H7 (cell line): ENCODE results near the gene CNTNAP2. TPM values are rescaled to one million over a fixed set of nuclear protein-coding genes. Genes with fewer than 3 reads are reported as not detected.
A peak's percentile ranks its signal among the peaks of the same experiment; 100 is the strongest.

Source experiments
- DNase-seq: peaks from one replicate; pipeline ENCODE4 v3.0.0; 2012
- H3K27me3 ChIP-seq: 2 replicates; pipeline ENCODE4 v1.6.0; 2011; ENCODE audit warnings: mild to moderate bottlenecking, low read length; ENCODE audit not compliant: control insufficient read depth, insufficient read depth
- H3K36me3 ChIP-seq: replicated peaks from 2 replicates; pipeline ENCODE4 v1.5.1; 2011; ENCODE audit warnings: low read length; ENCODE audit not compliant: control insufficient read depth, insufficient read depth
- H3K4me3 ChIP-seq: 2 replicates; pipeline ENCODE4 v1.5.1; 2011; ENCODE audit warnings: low read depth, mild to moderate bottlenecking, control low read depth, low read length, moderate library complexity; ENCODE audit not compliant: insufficient read depth
- total RNA-seq: library from RNA; depleted of rRNA; stranded (reverse); fragments of >200 nt; shearing (Covaris generic); gene quantifications from 2 replicates; pipeline ENCODE4 v1.2.3, GENCODE V29; 2014

The CNTNAP2 gene
- total RNA-seq, 1 experiment from 2014 or later: 109 TPM

DNA sequence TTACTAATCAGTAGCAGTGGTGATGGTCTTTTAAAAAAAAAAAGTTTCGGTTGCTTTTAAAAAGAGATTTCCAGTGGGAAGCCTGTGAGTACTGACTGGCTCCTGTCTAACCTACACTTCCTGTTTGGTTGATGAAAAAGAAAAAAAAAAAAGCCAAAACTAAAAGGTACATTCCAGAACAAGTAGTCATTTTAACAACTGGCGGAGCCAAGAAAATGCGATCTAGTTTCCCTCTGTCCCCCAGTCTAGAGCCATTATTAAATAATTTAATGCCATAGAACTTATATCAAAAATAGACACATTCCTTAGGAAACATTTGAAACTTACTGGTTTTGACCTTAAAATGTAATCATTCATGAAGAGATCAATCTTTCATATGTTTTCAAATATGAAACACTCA, 2219.8 kb downstream of the CNTNAP2 start:
- DNase-seq: no peak
- Histone ChIP-seq H3K36me3 (no peaks in the 10 kb centered on the region), H3K4me3 (no peak overlapping the region), H3K27me3 (no peaks in the 10 kb centered on the region; the same call in 1 of the 2 replicates)

- Histone ChIP-seq H3K4me3 (no peak overlapping the region; the same call in 1 of the 2 replicates), H3K36me3 (no peaks in the 10 kb centered on the region), H3K27me3 (no peaks in the 10 kb centered on the region; the same call in 1 of the 2 replicates)
- DNase-seq: peak; percentile 53
These were observed 2220.8 kb downstream of the CNTNAP2 start for GRCh38 chr7:148337246-148337965.

- no peak for DNase-seq
- peak overlapping the region; percentile 69; the same call in 1 of the 2 replicates for H3K4me3 ChIP-seq
- H3K36me3 ChIP-seq: no peaks in the 10 kb centered on the region
- H3K27me3 ChIP-seq: no peaks in the 10 kb centered on the region; the same call in 1 of the 2 replicates
These were observed 2221.6 kb downstream of the CNTNAP2 start for GRCh38 chr7:148337995-148338747.

- no peaks in the 10 kb centered on the region; the same call in 1 of the 2 replicates for H3K27me3 ChIP-seq
- peak overlapping the region; percentile 69 for H3K4me3 ChIP-seq
- no peak for DNase-seq
- no peaks in the 10 kb centered on the region for H3K36me3 ChIP-seq
These were observed 2224.1 kb downstream of the CNTNAP2 start for GRCh38 chr7:148340438-148341280.

DNA sequence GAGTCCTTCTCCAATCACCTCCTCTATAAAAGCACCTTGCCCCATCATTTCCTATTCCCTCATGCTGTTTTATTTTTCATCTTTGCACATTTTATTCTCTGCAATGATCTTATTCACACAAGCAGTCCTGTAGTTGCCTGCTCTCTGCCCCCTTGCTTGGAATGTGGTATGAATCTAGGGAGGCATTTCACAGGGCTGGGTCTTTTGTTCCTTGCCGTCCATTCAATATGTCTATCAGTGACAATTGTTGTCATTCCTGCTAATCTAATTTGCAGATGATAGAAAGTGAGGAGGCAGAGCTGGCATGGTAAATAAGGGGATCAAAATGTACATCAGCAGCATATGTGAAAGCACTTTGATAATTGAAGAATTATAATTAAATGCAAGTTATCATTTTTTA, 2227.8 kb downstream of the CNTNAP2 start:
- H3K4me3 ChIP-seq: no peak overlapping the region
- DNase-seq: no peak
- no peaks in the 10 kb centered on the region; the same call in 1 of the 2 replicates for H3K27me3 ChIP-seq
- H3K36me3 ChIP-seq: no peaks in the 10 kb centered on the region

- H3K27me3 ChIP-seq: no peaks in the 10 kb centered on the region
- no peak for DNase-seq
- H3K36me3 ChIP-seq: no peaks in the 10 kb centered on the region
- no peak overlapping the region for H3K4me3 ChIP-seq
These were observed 2231.4 kb downstream of the CNTNAP2 start for GRCh38 chr7:148347981-148348380.

DNA sequence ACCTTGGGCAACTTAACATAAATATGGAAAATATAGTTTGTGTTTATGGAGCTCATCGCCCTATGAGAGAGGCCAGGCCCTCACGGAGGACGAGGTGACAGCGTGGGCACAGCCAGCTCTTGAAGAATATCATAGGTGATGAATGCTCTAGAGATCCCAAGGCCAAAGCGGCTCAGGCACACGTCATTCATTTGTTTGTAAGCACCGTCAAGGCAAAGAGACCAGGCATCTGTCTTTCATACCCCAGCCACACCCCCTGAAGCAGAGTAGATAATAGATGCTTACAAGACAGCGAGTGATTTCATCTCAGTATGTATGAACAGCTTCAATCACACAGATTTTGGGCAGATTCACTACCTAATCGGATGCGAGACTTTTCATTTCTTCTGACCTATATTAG, 2231.9 kb downstream of the CNTNAP2 start:
- Histone ChIP-seq H3K27me3 (no peaks in the 10 kb centered on the region), H3K4me3 (no peak overlapping the region), H3K36me3 (no peaks in the 10 kb centered on the region)
- DNase-seq: no peak

- Histone ChIP-seq H3K36me3 (no peaks in the 10 kb centered on the region), H3K4me3 (no peak overlapping the region), H3K27me3 (no peaks in the 10 kb centered on the region)
- no peak for DNase-seq
These were observed 2239.7 kb downstream of the CNTNAP2 start for GRCh38 chr7:148356303-148356702.

GRCh38 chr7:148362541-148362940, 2245.9 kb downstream of the CNTNAP2 start:
- Histone ChIP-seq H3K36me3 (no peaks in the 10 kb centered on the region), H3K27me3 (no peaks in the 10 kb centered on the region), H3K4me3 (no peak overlapping the region)
- no peak for DNase-seq

DNA sequence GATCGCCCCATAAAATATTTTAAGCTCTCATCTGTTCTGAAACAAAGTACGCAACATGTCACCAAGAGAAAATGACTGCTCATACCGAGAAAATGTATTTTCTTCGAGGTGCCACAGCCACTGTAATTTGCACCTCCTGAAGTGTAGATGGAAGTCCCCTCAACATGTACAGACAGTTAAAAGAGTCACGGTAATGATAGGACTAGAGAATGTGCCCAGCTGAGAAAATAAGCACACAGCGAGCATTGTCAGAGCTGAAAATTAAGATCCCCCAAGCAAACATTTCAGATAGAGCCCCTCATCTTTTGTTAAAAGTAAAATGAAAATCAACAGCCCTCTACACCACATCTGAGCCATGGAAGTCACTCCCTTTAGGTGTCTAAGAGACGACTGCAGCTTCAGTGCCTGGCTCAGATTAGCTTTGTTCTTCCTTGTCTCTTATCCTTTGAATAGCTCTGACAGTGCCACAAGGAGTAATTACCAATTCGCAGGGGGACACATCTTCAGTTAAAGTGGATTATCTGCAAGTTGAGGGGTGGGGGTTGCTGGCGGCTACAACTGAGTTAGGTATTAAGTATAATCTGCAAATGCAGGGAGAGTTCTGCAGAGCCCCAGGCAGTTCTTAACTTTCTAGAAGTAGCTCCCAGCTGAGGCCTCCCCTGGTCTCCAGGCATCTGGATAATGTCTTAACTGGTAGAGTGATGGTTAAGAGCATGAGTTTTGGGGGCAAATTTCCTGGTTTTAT, 2251.3 kb downstream of the CNTNAP2 start:
- no peak overlapping the region for H3K4me3 ChIP-seq
- no peaks in the 10 kb centered on the region for H3K36me3 ChIP-seq
- no peaks in the 10 kb centered on the region for H3K27me3 ChIP-seq
- no peak for DNase-seq

GRCh38 chr7:148368562-148368961, 2252.0 kb downstream of the CNTNAP2 start:
- no peaks in the 10 kb centered on the region for H3K36me3 ChIP-seq
- no peak overlapping the region for H3K4me3 ChIP-seq
- no peaks in the 10 kb centered on the region for H3K27me3 ChIP-seq
- no peak for DNase-seq

DNA sequence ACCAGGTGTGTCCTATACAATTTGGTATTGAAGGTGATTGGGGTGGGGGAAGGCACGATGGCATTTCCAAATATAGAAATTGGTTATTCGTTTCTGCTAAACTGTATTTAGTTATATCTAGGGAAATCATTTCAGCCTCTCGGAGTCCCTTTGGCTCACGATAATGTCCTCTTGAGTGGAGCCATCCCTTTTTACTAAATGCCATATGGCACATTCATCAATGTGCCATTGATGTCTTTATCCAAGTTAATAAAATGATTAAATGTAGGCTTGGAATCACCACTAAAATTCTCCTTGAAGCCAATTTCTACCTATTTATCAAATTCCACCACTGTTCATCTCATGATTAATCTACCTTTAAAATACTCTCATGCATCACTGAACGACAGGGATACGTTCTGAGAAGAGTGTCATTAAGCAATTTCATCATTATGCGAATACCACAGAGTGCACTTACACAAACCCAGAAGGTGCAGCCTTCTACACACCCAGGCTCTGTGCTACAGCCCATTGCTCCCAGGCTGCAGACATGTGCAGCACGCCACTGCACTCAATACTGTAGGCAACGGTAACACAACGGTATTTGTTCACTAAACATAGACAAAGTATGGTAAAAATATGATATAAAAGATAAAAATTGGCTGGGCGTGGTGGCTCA, 2254.8 kb downstream of the CNTNAP2 start:
- no peaks in the 10 kb centered on the region for H3K36me3 ChIP-seq
- no peaks in the 10 kb centered on the region for H3K27me3 ChIP-seq
- H3K4me3 ChIP-seq: no peak overlapping the region
- no peak for DNase-seq

DNA sequence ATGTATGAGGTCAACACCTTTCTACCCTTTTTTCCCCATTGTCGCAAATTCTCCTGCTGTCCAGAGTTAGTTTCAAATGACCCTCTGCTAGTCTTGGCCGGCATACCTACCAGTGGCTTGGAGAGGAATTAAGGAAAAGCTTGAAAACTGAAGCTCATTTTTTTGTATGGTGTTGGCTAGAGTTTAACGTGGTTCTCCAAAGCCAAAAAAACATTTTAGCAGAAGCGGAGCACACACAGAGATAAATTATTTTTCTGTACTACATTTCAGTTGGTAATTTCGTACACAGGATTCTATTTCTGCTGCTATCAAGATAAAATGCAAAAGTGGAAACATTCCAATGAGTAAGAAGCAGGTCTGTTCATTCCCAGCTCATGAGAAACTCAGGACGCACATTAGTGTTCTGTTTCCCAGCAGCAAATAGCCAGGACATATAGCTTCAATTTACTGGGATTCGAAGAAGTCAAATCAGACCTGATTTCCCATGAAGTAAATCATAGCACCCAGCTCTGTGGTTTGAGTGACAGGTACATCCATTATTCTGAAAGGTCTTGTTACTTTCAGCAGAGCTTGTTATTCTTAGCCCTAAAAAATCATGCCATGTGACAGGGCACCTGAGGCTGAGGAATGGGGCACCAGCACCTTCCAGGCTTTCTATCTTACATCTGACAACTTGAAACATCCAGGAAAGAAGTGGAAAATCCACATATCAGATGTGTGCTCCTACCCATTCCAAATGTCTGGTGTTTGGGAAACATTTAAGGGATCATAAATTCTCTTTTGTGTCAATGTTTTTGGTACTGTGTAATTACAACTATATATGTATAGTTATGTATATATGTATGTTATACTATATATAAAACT, 2258.0 kb downstream of the CNTNAP2 start:
- Histone ChIP-seq H3K4me3 (no peak overlapping the region), H3K27me3 (no peaks in the 10 kb centered on the region), H3K36me3 (no peaks in the 10 kb centered on the region)
- DNase-seq: no peak
